IMR-90 (cell line): Measurements from ENCODE around the gene ZCCHC24. TPM values are rescaled to one million over a fixed set of nuclear protein-coding genes. Genes with fewer than 3 reads are reported as not detected.
A peak's percentile ranks its signal among the peaks of the same experiment; 100 is the strongest.

Experiments
- ATAC-seq: fragments of 200-7000 bp; cut with Tn5 transposase; 2 replicates; pipeline ENCODE4 v1.9.1; 2020; ENCODE audit warnings: low read depth, mild to moderate bottlenecking, moderate library complexity
- BruUV-seq: library from RNA; stranded (reverse); fragments of 400-500 nt; replicated peaks from 2 replicates; lab custom pipeline; 2021; lab: Mats Ljungman, UMichigan
- CTCF ChIA-PET: fragments of 300-600 bp; formaldehyde crosslinking; extraction: SDS; loops from one replicate; lab custom pipeline; 2021; ENCODE audit warnings: antibody characterized with exemption; lab: Yijun Ruan, JAX
- POLR2A ChIA-PET: fragments of 300-600 bp; sonication (Branson Sonifier 250); formaldehyde crosslinking; loops from one replicate; lab custom pipeline; 2022; ENCODE audit warnings: antibody characterized with exemption; ENCODE audit not compliant: unreplicated experiment; lab: Charles Lee
- DNase-seq: peaks from one replicate; pipeline ENCODE4 v3.0.0; 2013
- H2AFZ ChIP-seq: replicated peaks from 2 replicates; pipeline ENCODE3; 2013; ENCODE audit warnings: low read length, mild to moderate bottlenecking; ENCODE audit not compliant: poor library complexity
- H2AK5ac ChIP-seq: 2 replicates; pipeline ENCODE4 v1.6.1; 2013; ENCODE audit warnings: low read depth, low read length, inconsistent platforms
- H2AK9ac ChIP-seq: replicated peaks from 2 replicates; pipeline ENCODE3; 2013; ENCODE audit warnings: mild to moderate bottlenecking, low read depth, low read length, moderate library complexity; ENCODE audit not compliant: poor library complexity
- H2BK120ac ChIP-seq: 2 replicates; pipeline ENCODE4 v1.6.1; 2013; ENCODE audit warnings: low read depth, low read length, inconsistent platforms
- H2BK15ac ChIP-seq: 3 replicates; pipeline ENCODE4 v1.6.1; 2013; ENCODE audit warnings: low read depth, low read length, inconsistent platforms
- H2BK20ac ChIP-seq: 2 replicates; pipeline ENCODE4 v1.6.1; 2013; ENCODE audit warnings: low read depth, mild to moderate bottlenecking, inconsistent platforms, low read length, moderate library complexity
- H2BK5ac ChIP-seq: 2 replicates; pipeline ENCODE4 v1.6.1; 2013; ENCODE audit warnings: mild to moderate bottlenecking, low read depth, low read length, inconsistent platforms; ENCODE audit not compliant: poor library complexity, severe bottlenecking
- H3K14ac ChIP-seq: replicated peaks from 2 replicates; pipeline ENCODE4 v1.6.1; 2013; ENCODE audit warnings: low read depth, low read length, inconsistent platforms
- H3K18ac ChIP-seq: 2 replicates; pipeline ENCODE4 v1.6.1; 2013; ENCODE audit warnings: low read depth, low read length, control low read depth
- H3K23ac ChIP-seq: 2 replicates; pipeline ENCODE4 v1.6.1; 2013; ENCODE audit warnings: low read depth, low read length, inconsistent platforms
- H3K27ac ChIP-seq: 2 replicates; pipeline ENCODE4 v1.5.1; 2013; ENCODE audit warnings: mild to moderate bottlenecking, control low read depth, low read length; ENCODE audit not compliant: insufficient read depth
- H3K27me3 ChIP-seq: 2 replicates; pipeline ENCODE4 v1.6.1; 2013; ENCODE audit warnings: low read length; ENCODE audit not compliant: control insufficient read depth, insufficient read depth
- H3K36me3 ChIP-seq: 2 replicates; pipeline ENCODE4 v1.6.1; 2013; ENCODE audit warnings: low read length, mixed read lengths; ENCODE audit not compliant: control insufficient read depth, insufficient read depth
- H3K4ac ChIP-seq: 2 replicates; pipeline ENCODE4 v1.6.1; 2013; ENCODE audit warnings: low read depth, low read length, inconsistent platforms
- H3K4me1 ChIP-seq: 2 replicates; pipeline ENCODE4 v1.6.1; 2013; ENCODE audit warnings: low read length, mixed read lengths; ENCODE audit not compliant: control insufficient read depth, insufficient read depth
- H3K4me2 ChIP-seq: 2 replicates; pipeline ENCODE4 v1.6.1; 2013; ENCODE audit warnings: low read depth, mild to moderate bottlenecking, control low read depth, low read length, moderate library complexity
- H3K4me3 ChIP-seq: 2 replicates; pipeline ENCODE4 v1.5.1; 2013; ENCODE audit warnings: low read depth, mild to moderate bottlenecking, control low read depth, low read length, moderate library complexity; ENCODE audit not compliant: insufficient read depth
- H3K56ac ChIP-seq: 2 replicates; pipeline ENCODE4 v1.6.1; 2013; ENCODE audit warnings: low read length, inconsistent platforms; ENCODE audit not compliant: insufficient read depth; ENCODE audit errors: extremely low read depth
- H3K79me1 ChIP-seq, 2 experiments: 2 replicates each; pipeline ENCODE4 v1.6.1; 2013; ENCODE audit warnings: low read length in 2 of 2, inconsistent platforms in 1 of 2, low read depth in 1 of 2
- H3K9ac ChIP-seq: 2 replicates; pipeline ENCODE4 v1.6.1; 2013; ENCODE audit warnings: low read depth, low read length, control low read depth
- H3K9me1 ChIP-seq: 2 replicates; pipeline ENCODE4 v1.6.1; 2013; ENCODE audit warnings: low read length, inconsistent platforms; ENCODE audit not compliant: insufficient read depth
- H3K9me3 ChIP-seq: 2 replicates; pipeline ENCODE4 v1.6.1; 2013; ENCODE audit warnings: low read length; ENCODE audit not compliant: control insufficient read depth, insufficient read depth
- H4K20me1 ChIP-seq: 2 replicates; pipeline ENCODE4 v1.6.1; 2013; ENCODE audit warnings: low read length, inconsistent platforms; ENCODE audit not compliant: insufficient read depth
- H4K5ac ChIP-seq: 2 replicates; pipeline ENCODE4 v1.6.1; 2013; ENCODE audit warnings: mild to moderate bottlenecking, low read depth, low read length, control low read depth
- H4K8ac ChIP-seq, 2 experiments: 2 replicates each; pipeline ENCODE4 v1.6.1; 2013; ENCODE audit warnings: low read depth in 2 of 2, low read length in 2 of 2, control low read depth in 1 of 2, inconsistent platforms in 1 of 2
- H4K91ac ChIP-seq: 2 replicates; pipeline ENCODE4 v1.6.1; 2013; ENCODE audit warnings: low read depth, low read length, inconsistent platforms; ENCODE audit not compliant: insufficient read depth
- CHD1 ChIP-seq: IDR thresholded peaks from 2 replicates; pipeline ENCODE4 v1.6.1; 2012; ENCODE audit warnings: low read depth, low read length, improper control_type of control experiment
- MAFK ChIP-seq: IDR thresholded peaks from 2 replicates; pipeline ENCODE4 v1.6.1; 2012; ENCODE audit warnings: low read depth, low read length, improper control_type of control experiment
- MAZ ChIP-seq: IDR thresholded peaks from 2 replicates; pipeline ENCODE4 v1.6.1; 2012; ENCODE audit warnings: low read depth, mild to moderate bottlenecking, low read length, improper control_type of control experiment, moderate library complexity, borderline replicate concordance
- NFE2L2 ChIP-seq: fragments of 150-350 bp; IDR thresholded peaks from 2 replicates; pipeline ENCODE4 v1.6.1; 2016; ENCODE audit warnings: low read depth, mild to moderate bottlenecking, low read length
- POLR2A ChIP-seq: IDR thresholded peaks from 2 replicates; pipeline ENCODE4 v1.6.1; 2012; ENCODE audit warnings: mild to moderate bottlenecking, low read depth, low read length
- RCOR1 ChIP-seq: IDR thresholded peaks from 2 replicates; pipeline ENCODE4 v1.6.1; 2012; ENCODE audit warnings: mild to moderate bottlenecking, low read length, improper control_type of control experiment; ENCODE audit not compliant: insufficient replicate concordance
- WGBS, 2 experiments: methylation state at CpG; one replicate each; pipeline versions ENCODE4 v1.1.5 to v1.1.7; 2013; ENCODE audit warnings: missing lambda C conversion rate in 2 of 2; ENCODE audit not compliant: insufficient read length in 1 of 2; ENCODE audit errors: extremely low coverage in 2 of 2; 5-methylcytosine and 5-hydroxymethylcytosine counted together
- dilution Hi-C: fragments of 300-500 bp; cut with HindIII; formaldehyde crosslinking; loops from one replicate; pipeline ENCODE4 v1.14.3; 2018; ENCODE audit warnings: low sequenced_read_pairs; ENCODE audit not compliant: unreplicated experiment
- in situ Hi-C: fragments of 300-500 bp; cut with MboI; formaldehyde crosslinking; loops from 3 replicates; pipeline ENCODE4 v1.14.3; 2019; ENCODE audit warnings: low sequenced_read_pairs, inconsistent platforms, mixed read lengths
- intact Hi-C: fragments of 100-400 bp; cut with micrococcal nuclease; formaldehyde crosslinking; loops from 2 replicates; pipeline ENCODE4 v1.10.0; 2022
- polyA plus RNA-seq, 3 experiments: library from polyadenylated mRNA; depleted of rRNA; stranded (reverse); fragments of >200 nt; gene quantifications; 2 replicates each; pipeline ENCODE4 v1.2.3, GENCODE V29; 2012; ENCODE audit warnings: low replicate concordance in 1 of 3
- total RNA-seq: library from RNA; depleted of rRNA; stranded (reverse); fragments of >200 nt; gene quantifications from 2 replicates; pipeline ENCODE4 v1.2.3, GENCODE V29; 2012
- TF ChIP-seq, protein P1 (sequence below): conservative IDR thresholded peaks from 2 replicates; pipeline ENCODE4 v1.5.1; 2012; ENCODE audit warnings: mild to moderate bottlenecking, low read depth, low read length, improper control_type of control experiment

Gene ZCCHC24
- total and polyA plus RNA-seq, 2 of the 4 experiments (the other 2 are of a cell fraction): 15.1 to 25.9 TPM

GRCh38 chr10:79393924-79394610 is 51.4 kb downstream of the ZCCHC24 start:
- Histone ChIP-seq H4K5ac (no peak overlapping the region; the same call in 1 of the 2 replicates), H3K14ac (no peak overlapping the region), H4K20me1 (0 out of 2 replicates have a peak, but pooled peaks cover 3% of the 10 kb centered on the region), H2AK5ac (no peak overlapping the region), H3K18ac (no peak overlapping the region), H3K27ac (no peak overlapping the region), H3K9ac (no peak overlapping the region), H4K91ac (no peak overlapping the region), H3K9me3 (no peaks in the 10 kb centered on the region), H3K4me1 (peaks cover 16% of the 10 kb centered on the region), H4K8ac (no peak overlapping the region), H2BK20ac (no peak overlapping the region), H3K23ac (no peak overlapping the region), H2AFZ (peak overlapping the region; percentile 44), H3K27me3 (no peaks in the 10 kb centered on the region), H3K4me2 (no peak overlapping the region), H3K56ac (no peak overlapping the region), H3K4me3 (no peak overlapping the region), H3K4ac (no peak overlapping the region), H2AK9ac (no peak overlapping the region), H2BK15ac (no peak overlapping the region), H3K9me1 (peaks cover 21% of the 10 kb centered on the region), H3K79me1 (peaks cover 51 to 69% of the 10 kb centered on the region in 2 experiments), H2BK120ac (no peak overlapping the region), H2BK5ac (no peak overlapping the region), H3K36me3 (peaks cover 54% of the 10 kb centered on the region; the same call in 1 of the 2 replicates)
- ATAC-seq: no peak
- TF ChIP-seq NFE2L2 (no peak), RCOR1 (no peak), CHD1 (no peak), POLR2A (no peak), MAFK (no peak), MAZ (no peak)
- TF ChIP-seq, protein P1, sequence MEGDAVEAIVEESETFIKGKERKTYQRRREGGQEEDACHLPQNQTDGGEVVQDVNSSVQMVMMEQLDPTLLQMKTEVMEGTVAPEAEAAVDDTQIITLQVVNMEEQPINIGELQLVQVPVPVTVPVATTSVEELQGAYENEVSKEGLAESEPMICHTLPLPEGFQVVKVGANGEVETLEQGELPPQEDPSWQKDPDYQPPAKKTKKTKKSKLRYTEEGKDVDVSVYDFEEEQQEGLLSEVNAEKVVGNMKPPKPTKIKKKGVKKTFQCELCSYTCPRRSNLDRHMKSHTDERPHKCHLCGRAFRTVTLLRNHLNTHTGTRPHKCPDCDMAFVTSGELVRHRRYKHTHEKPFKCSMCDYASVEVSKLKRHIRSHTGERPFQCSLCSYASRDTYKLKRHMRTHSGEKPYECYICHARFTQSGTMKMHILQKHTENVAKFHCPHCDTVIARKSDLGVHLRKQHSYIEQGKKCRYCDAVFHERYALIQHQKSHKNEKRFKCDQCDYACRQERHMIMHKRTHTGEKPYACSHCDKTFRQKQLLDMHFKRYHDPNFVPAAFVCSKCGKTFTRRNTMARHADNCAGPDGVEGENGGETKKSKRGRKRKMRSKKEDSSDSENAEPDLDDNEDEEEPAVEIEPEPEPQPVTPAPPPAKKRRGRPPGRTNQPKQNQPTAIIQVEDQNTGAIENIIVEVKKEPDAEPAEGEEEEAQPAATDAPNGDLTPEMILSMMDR: no peak
- DNase-seq: no peak
- WGBS, 2 experiments: 90% methylated on average over 11 of the region's 17 CpGs; no CpG with 5 or more reads in 1 of the 2 experiments
- POLR2A ChIA-PET: no interaction called here
- in situ Hi-C loops: loop anchor here (25.0 kb wide), 1 partner anchor 93 kb away; no protein-coding TSS in a partner anchor
- intact Hi-C loops: no loop called here
- CTCF ChIA-PET: no interaction called here
- dilution Hi-C loops: no loop called here
- BruUV-seq: no TSS peak
